Neural progenitor cell (in vitro differentiated cells): ENCODE results near the gene KCTD16. TPM values are rescaled to one million over a fixed set of nuclear protein-coding genes. Genes with fewer than 3 reads are reported as not detected.

Experiments
- DNase-seq: peaks from one replicate; pipeline ENCODE4 v3.0.0-alpha.2; 2016; ENCODE audit warnings: low spot score
- H2AFZ ChIP-seq: fragments of 200-600 bp; sonication (generic); replicated peaks from 2 replicates; pipeline ENCODE4 v1.6.1; 2016; ENCODE audit warnings: antibody characterized with exemption
- H3F3A ChIP-seq: fragments of 200-600 bp; sonication (generic); 2 replicates; pipeline ENCODE4 v1.6.1; 2016; ENCODE audit warnings: antibody characterized with exemption, low read depth
- H3K27ac ChIP-seq: fragments of 200-600 bp; sonication (generic); 2 replicates; pipeline ENCODE4 v1.5.1; 2016; ENCODE audit warnings: mild to moderate bottlenecking
- H3K27me3 ChIP-seq: fragments of 200-600 bp; sonication (generic); 2 replicates; pipeline ENCODE4 v1.6.1; 2016; ENCODE audit warnings: mild to moderate bottlenecking, moderate library complexity
- H3K36me3 ChIP-seq: fragments of 200-600 bp; sonication (generic); 2 replicates; pipeline ENCODE4 v1.5.1; 2016
- H3K4me1 ChIP-seq: fragments of 200-600 bp; sonication (generic); 2 replicates; pipeline ENCODE4 v1.6.1; 2016; ENCODE audit warnings: mixed run types
- H3K4me2 ChIP-seq: fragments of 200-600 bp; sonication (generic); 2 replicates; pipeline ENCODE4 v1.6.1; 2016
- H3K4me3 ChIP-seq: fragments of 200-600 bp; sonication (generic); 2 replicates; pipeline ENCODE4 v1.5.1; 2016
- H3K79me2 ChIP-seq: fragments of 200-600 bp; sonication (generic); 2 replicates; pipeline ENCODE4 v1.6.1; 2016; ENCODE audit warnings: low read depth
- H3K9ac ChIP-seq: fragments of 200-600 bp; sonication (generic); 2 replicates; pipeline ENCODE4 v1.6.1; 2016
- H3K9me3 ChIP-seq: fragments of 200-600 bp; sonication (generic); 2 replicates; pipeline ENCODE4 v1.5.1; 2016; ENCODE audit warnings: low read depth
- H4K20me1 ChIP-seq: fragments of 200-600 bp; sonication (generic); 2 replicates; pipeline ENCODE4 v1.6.1; 2016; ENCODE audit warnings: low read depth
- H3K27ac Mint-ChIP-seq: 3 replicates; pipeline ENCODE4 v1.8.0; 2021; ENCODE audit warnings: mixed read lengths
- H3K27me3 Mint-ChIP-seq: 2 replicates; pipeline ENCODE4 v1.8.0; 2022; ENCODE audit warnings: low read depth, mild to moderate bottlenecking, inconsistent platforms, moderate library complexity, mixed read lengths; ENCODE audit not compliant: insufficient read depth
- H3K36me3 Mint-ChIP-seq: 3 replicates; pipeline ENCODE4 v1.8.0; 2021; ENCODE audit warnings: mixed read lengths
- H3K4me1 Mint-ChIP-seq: 3 replicates; pipeline ENCODE4 v1.8.0; 2021; ENCODE audit warnings: mixed read lengths
- H3K4me3 Mint-ChIP-seq: 3 replicates; pipeline ENCODE4 v1.8.0; 2021; ENCODE audit warnings: mild to moderate bottlenecking, moderate library complexity, mixed read lengths
- H3K9me3 Mint-ChIP-seq: 3 replicates; pipeline ENCODE4 v1.8.0; 2020; ENCODE audit warnings: mixed read lengths
- EZH2 ChIP-seq: fragments of 200-600 bp; sonication (generic); IDR thresholded peaks from 2 replicates; pipeline ENCODE4 v1.6.1; 2017; ENCODE audit warnings: antibody characterized with exemption, mild to moderate bottlenecking, moderate library complexity
- EZH2phosphoT487 ChIP-seq: fragments of 200-600 bp; sonication (generic); IDR thresholded peaks from 2 replicates; pipeline ENCODE4 v1.6.1; 2017; ENCODE audit warnings: antibody characterized with exemption
- total RNA-seq: library from RNA; depleted of rRNA; stranded (reverse); fragments of >200 nt; gene quantifications from 2 replicates; pipeline ENCODE4 v1.2.3, GENCODE V29; 2015; ENCODE audit warnings: low replicate concordance
- TF ChIP-seq, protein P1 (sequence below): fragments of 200-600 bp; sonication (generic); IDR thresholded peaks from 2 replicates; pipeline ENCODE4 v1.5.1; 2017; ENCODE audit warnings: antibody characterized with exemption, mild to moderate bottlenecking

Gene KCTD16
- total RNA-seq, 1 donor from 2014 or later: 1.6 TPM

DNA sequence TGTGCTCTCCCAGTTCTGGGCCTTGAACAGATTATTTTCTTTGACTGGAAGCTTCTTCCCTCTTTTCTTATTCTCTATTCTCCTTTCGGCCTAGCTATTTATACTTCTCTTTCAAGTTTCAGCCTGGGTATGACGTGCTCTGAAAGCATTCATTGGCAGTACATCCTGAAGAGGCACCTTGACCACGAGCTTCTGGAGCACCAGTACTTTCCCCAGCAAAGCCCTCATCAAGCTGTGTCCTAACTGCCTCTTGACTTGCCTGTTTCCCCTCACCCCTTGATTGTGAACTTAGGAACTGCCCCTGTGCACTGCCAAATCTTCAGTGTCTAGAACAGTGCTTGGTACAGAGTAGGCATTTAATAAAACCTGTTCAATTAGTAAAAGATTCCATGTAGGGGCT is 154.9 kb downstream of the KCTD16 start:
- Histone ChIP-seq H3K9me3 (no peaks in the 10 kb centered on the region), H3K27ac (no peak overlapping the region), H3K4me3 (no peak overlapping the region), H3K79me2 (no peaks in the 10 kb centered on the region), H4K20me1 (no peaks in the 10 kb centered on the region), H3K4me1 (no peaks in the 10 kb centered on the region), H3F3A (no peaks in the 10 kb centered on the region), H2AFZ (no peak overlapping the region), H3K4me2 (no peak overlapping the region), H3K27me3 (no peaks in the 10 kb centered on the region), H3K36me3 (no peaks in the 10 kb centered on the region), H3K9ac (no peak overlapping the region)
- no peaks in the 10 kb centered on the region for H3K27me3 Mint-ChIP-seq
- H3K36me3 Mint-ChIP-seq: no peaks in the 10 kb centered on the region
- H3K27ac Mint-ChIP-seq: no peak overlapping the region
- H3K9me3 Mint-ChIP-seq: no peaks in the 10 kb centered on the region
- peaks cover 6% of the 10 kb centered on the region for H3K4me1 Mint-ChIP-seq
- H3K4me3 Mint-ChIP-seq: no peak overlapping the region
- TF ChIP-seq EZH2phosphoT487: no peak
- no peak for TF ChIP-seq EZH2
- TF ChIP-seq, protein P1, sequence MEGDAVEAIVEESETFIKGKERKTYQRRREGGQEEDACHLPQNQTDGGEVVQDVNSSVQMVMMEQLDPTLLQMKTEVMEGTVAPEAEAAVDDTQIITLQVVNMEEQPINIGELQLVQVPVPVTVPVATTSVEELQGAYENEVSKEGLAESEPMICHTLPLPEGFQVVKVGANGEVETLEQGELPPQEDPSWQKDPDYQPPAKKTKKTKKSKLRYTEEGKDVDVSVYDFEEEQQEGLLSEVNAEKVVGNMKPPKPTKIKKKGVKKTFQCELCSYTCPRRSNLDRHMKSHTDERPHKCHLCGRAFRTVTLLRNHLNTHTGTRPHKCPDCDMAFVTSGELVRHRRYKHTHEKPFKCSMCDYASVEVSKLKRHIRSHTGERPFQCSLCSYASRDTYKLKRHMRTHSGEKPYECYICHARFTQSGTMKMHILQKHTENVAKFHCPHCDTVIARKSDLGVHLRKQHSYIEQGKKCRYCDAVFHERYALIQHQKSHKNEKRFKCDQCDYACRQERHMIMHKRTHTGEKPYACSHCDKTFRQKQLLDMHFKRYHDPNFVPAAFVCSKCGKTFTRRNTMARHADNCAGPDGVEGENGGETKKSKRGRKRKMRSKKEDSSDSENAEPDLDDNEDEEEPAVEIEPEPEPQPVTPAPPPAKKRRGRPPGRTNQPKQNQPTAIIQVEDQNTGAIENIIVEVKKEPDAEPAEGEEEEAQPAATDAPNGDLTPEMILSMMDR: no peak
- no peak for DNase-seq

- Mint-ChIP-seq H3K27me3 (no peaks in the 10 kb centered on the region), H3K27ac (no peak overlapping the region), H3K36me3 (no peaks in the 10 kb centered on the region), H3K4me3 (no peak overlapping the region), H3K9me3 (no peaks in the 10 kb centered on the region), H3K4me1 (peaks cover 9% of the 10 kb centered on the region)
- TF ChIP-seq EZH2phosphoT487: no peak
- no peak for TF ChIP-seq EZH2
- TF ChIP-seq, protein P1: no peak
- Histone ChIP-seq H3K4me2 (no peak overlapping the region), H2AFZ (no peak overlapping the region), H3K4me3 (no peak overlapping the region), H3F3A (no peaks in the 10 kb centered on the region), H3K27me3 (no peaks in the 10 kb centered on the region), H3K9me3 (no peaks in the 10 kb centered on the region), H3K4me1 (peaks cover 4% of the 10 kb centered on the region), H3K79me2 (no peaks in the 10 kb centered on the region), H3K27ac (no peak overlapping the region), H3K9ac (no peak overlapping the region), H4K20me1 (no peaks in the 10 kb centered on the region), H3K36me3 (no peaks in the 10 kb centered on the region)
- DNase-seq: no peak
These were observed 157.8 kb downstream of the KCTD16 start for GRCh38 chr5:144328494-144328893.

DNA sequence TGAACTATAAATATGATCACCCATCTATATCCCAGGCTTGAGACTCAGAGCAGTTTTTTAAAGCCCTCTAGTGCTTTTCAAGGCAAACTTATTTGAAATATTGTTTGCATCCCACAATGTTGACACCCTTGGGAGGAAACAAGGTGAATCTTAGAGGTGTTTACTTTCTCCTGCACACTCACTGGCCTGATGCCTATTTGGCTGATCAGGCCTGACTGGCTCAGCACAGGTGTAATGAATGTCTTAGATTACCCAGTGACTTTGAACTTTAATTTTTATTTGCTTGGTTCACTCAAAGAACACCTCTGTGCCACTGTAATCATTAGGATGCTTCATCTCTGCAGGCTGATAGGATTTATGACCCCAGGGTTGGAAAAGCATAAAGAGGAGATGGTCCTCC is 158.3 kb downstream of the KCTD16 start:
- H3K36me3 Mint-ChIP-seq: no peaks in the 10 kb centered on the region

More for the DNA sequence above, 158.3 kb downstream of the KCTD16 start:
- no peaks in the 10 kb centered on the region for H3K9me3 Mint-ChIP-seq
- Histone ChIP-seq H3K36me3 (no peaks in the 10 kb centered on the region), H2AFZ (no peak overlapping the region), H3K27ac (no peak overlapping the region), H3K79me2 (no peaks in the 10 kb centered on the region), H3K4me1 (peaks cover 4% of the 10 kb centered on the region), H4K20me1 (no peaks in the 10 kb centered on the region), H3K4me2 (no peak overlapping the region), H3K4me3 (no peak overlapping the region), H3K27me3 (no peaks in the 10 kb centered on the region), H3K9me3 (no peaks in the 10 kb centered on the region), H3F3A (no peaks in the 10 kb centered on the region), H3K9ac (no peak overlapping the region)
- H3K4me3 Mint-ChIP-seq: no peak overlapping the region
- H3K4me1 Mint-ChIP-seq: peaks cover 11% of the 10 kb centered on the region
- no peaks in the 10 kb centered on the region for H3K27me3 Mint-ChIP-seq
- no peak overlapping the region for H3K27ac Mint-ChIP-seq
- TF ChIP-seq EZH2phosphoT487 (no peak), EZH2 (no peak)
- TF ChIP-seq, protein P1: no peak
- no peak for DNase-seq
